H9 (cell line): ENCODE measurements around the gene EGFR. TPM values are rescaled to one million over a fixed set of nuclear protein-coding genes. Genes with fewer than 3 reads are reported as not detected.

Source experiments
- DNase-seq: peaks from one replicate; pipeline ENCODE4 v3.0.0-alpha.2; 2017
- H2AFZ ChIP-seq: one replicate; pipeline ENCODE4 v1.6.1; 2013; ENCODE audit warnings: mild to moderate bottlenecking, low read length, control low read depth, moderate library complexity
- H2AK5ac ChIP-seq: 2 replicates; pipeline ENCODE4 v1.6.1; 2013; ENCODE audit warnings: low read length, control low read depth, mixed read lengths; ENCODE audit not compliant: insufficient read length
- H2BK120ac ChIP-seq: one replicate; pipeline ENCODE4 v1.6.1; 2013; ENCODE audit warnings: low read depth, mild to moderate bottlenecking, low read length, control low read depth, inconsistent platforms; ENCODE audit not compliant: poor library complexity, severe bottlenecking
- H2BK12ac ChIP-seq: 2 replicates; pipeline ENCODE4 v1.6.1; 2013; ENCODE audit warnings: low read length, control low read depth, mixed read lengths, low read depth; ENCODE audit not compliant: insufficient read length
- H2BK15ac ChIP-seq: 2 replicates; pipeline ENCODE4 v1.6.1; 2013; ENCODE audit warnings: low read depth, low read length, control low read depth
- H2BK20ac ChIP-seq: one replicate; pipeline ENCODE4 v1.6.1; 2013; ENCODE audit warnings: low read depth, mild to moderate bottlenecking, low read length, control low read depth, inconsistent platforms; ENCODE audit not compliant: poor library complexity, severe bottlenecking
- H2BK5ac ChIP-seq: 2 replicates; pipeline ENCODE4 v1.6.1; 2013; ENCODE audit warnings: low read length, control low read depth, mixed read lengths; ENCODE audit not compliant: insufficient read length
- H3K14ac ChIP-seq: 2 replicates; pipeline ENCODE4 v1.6.1; 2013; ENCODE audit warnings: low read length, control low read depth; ENCODE audit not compliant: insufficient read depth
- H3K18ac ChIP-seq: 2 replicates; pipeline ENCODE4 v1.6.1; 2013; ENCODE audit warnings: low read depth, mild to moderate bottlenecking, mixed read lengths, low read length, control low read depth; ENCODE audit not compliant: insufficient read length
- H3K23ac ChIP-seq: 2 replicates; pipeline ENCODE4 v1.6.1; 2013; ENCODE audit warnings: low read length, control low read depth, mixed read lengths, low read depth; ENCODE audit not compliant: insufficient read length
- H3K23me2 ChIP-seq: 2 replicates; pipeline ENCODE4 v1.6.1; 2013; ENCODE audit warnings: low read depth, mild to moderate bottlenecking, mixed read lengths, low read length, control low read depth; ENCODE audit not compliant: insufficient read length, poor library complexity, severe bottlenecking
- H3K27ac ChIP-seq: 2 replicates; pipeline ENCODE4 v1.5.1; 2013; ENCODE audit warnings: low read length, control low read depth, mixed read lengths, low read depth; ENCODE audit not compliant: insufficient read length
- H3K27me3 ChIP-seq: 2 replicates; pipeline ENCODE4 v1.6.1; 2013; ENCODE audit warnings: low read length, control low read depth, inconsistent platforms; ENCODE audit not compliant: insufficient read depth
- H3K4ac ChIP-seq: 2 replicates; pipeline ENCODE4 v1.6.1; 2013; ENCODE audit warnings: low read depth, mild to moderate bottlenecking, control low read depth, inconsistent platforms, low read length, moderate library complexity
- H3K4me1 ChIP-seq: 2 replicates; pipeline ENCODE4 v1.6.1; 2013; ENCODE audit warnings: low read length, control low read depth, inconsistent platforms; ENCODE audit not compliant: insufficient read depth
- H3K4me2 ChIP-seq: 2 replicates; pipeline ENCODE4 v1.6.1; 2013; ENCODE audit warnings: low read length, control low read depth, mixed read lengths; ENCODE audit not compliant: insufficient read length, insufficient read depth
- H3K56ac ChIP-seq: 2 replicates; pipeline ENCODE4 v1.6.1; 2013; ENCODE audit warnings: low read depth, mild to moderate bottlenecking, mixed read lengths, low read length, control low read depth; ENCODE audit not compliant: insufficient read length
- H3K79me1 ChIP-seq: 2 replicates; pipeline ENCODE4 v1.6.1; 2013; ENCODE audit warnings: low read depth, mild to moderate bottlenecking, moderate library complexity, low read length, control low read depth, inconsistent platforms; ENCODE audit not compliant: insufficient read depth, poor library complexity, severe bottlenecking
- H3K79me2 ChIP-seq: 2 replicates; pipeline ENCODE4 v1.6.1; 2013; ENCODE audit warnings: low read length, control low read depth, inconsistent platforms; ENCODE audit not compliant: insufficient read depth
- H3K9ac ChIP-seq: 2 replicates; pipeline ENCODE4 v1.6.1; 2013; ENCODE audit warnings: low read length, control low read depth, mixed read lengths; ENCODE audit not compliant: insufficient read length; ENCODE audit errors: extremely low read depth
- H3K9me3 ChIP-seq: one replicate; pipeline ENCODE4 v1.6.1; 2013; ENCODE audit warnings: low read depth, low read length, inconsistent platforms; ENCODE audit not compliant: control insufficient read depth
- H3T11ph ChIP-seq: one replicate; pipeline ENCODE4 v1.6.1; 2013; ENCODE audit warnings: mild to moderate bottlenecking, low read length, control low read depth, inconsistent platforms
- H4K20me1 ChIP-seq: one replicate; pipeline ENCODE4 v1.6.1; 2013; ENCODE audit not compliant: control insufficient read depth, insufficient read length, insufficient read depth
- H4K5ac ChIP-seq: 2 replicates; pipeline ENCODE4 v1.6.1; 2013; ENCODE audit warnings: low read depth, mild to moderate bottlenecking, mixed read lengths, low read length, control low read depth; ENCODE audit not compliant: insufficient read length
- H4K8ac ChIP-seq: replicated peaks from 2 replicates; pipeline ENCODE4 v1.6.1; 2013; ENCODE audit warnings: low read length, control low read depth, mixed read lengths, low read depth; ENCODE audit not compliant: insufficient read length
- H4K91ac ChIP-seq: 2 replicates; pipeline ENCODE4 v1.6.1; 2013; ENCODE audit warnings: low read depth, mild to moderate bottlenecking, moderate library complexity, mixed read lengths, low read length, control low read depth; ENCODE audit not compliant: insufficient read length
- H3K27ac Mint-ChIP-seq, 3 experiments: 2 replicates in 2 of 3; 3 replicates in 1 of 3; pipeline ENCODE4 v1.8.0; 2020 to 2021; ENCODE audit warnings: mixed read lengths in 3 of 3, mild to moderate bottlenecking in 1 of 3, moderate library complexity in 1 of 3
- H3K27me3 Mint-ChIP-seq: 2 replicates; pipeline ENCODE4 v1.8.0; 2021; ENCODE audit warnings: low read depth, mild to moderate bottlenecking, moderate library complexity, mixed read lengths
- H3K36me3 Mint-ChIP-seq, 3 experiments: 2 replicates in 2 of 3; 3 replicates in 1 of 3; pipeline ENCODE4 v1.8.0; 2020 to 2021; ENCODE audit warnings: low read depth in 3 of 3, mixed read lengths in 3 of 3; ENCODE audit not compliant: insufficient read depth in 1 of 3
- H3K4me1 Mint-ChIP-seq, 2 experiments: 2 replicates each; pipeline ENCODE4 v1.8.0; 2020; ENCODE audit warnings: mixed read lengths in 2 of 2
- H3K4me3 Mint-ChIP-seq, 2 experiments: 2 replicates in 1 of 2; 3 replicates in 1 of 2; pipeline ENCODE4 v1.8.0; 2020 to 2021; ENCODE audit warnings: mild to moderate bottlenecking in 2 of 2, mixed read lengths in 2 of 2, moderate library complexity in 1 of 2
- H3K9me3 Mint-ChIP-seq, 2 experiments: 2 replicates in 1 of 2; 3 replicates in 1 of 2; pipeline ENCODE4 v1.8.0; 2020; ENCODE audit warnings: mild to moderate bottlenecking in 2 of 2, mixed read lengths in 2 of 2, moderate library complexity in 1 of 2
- CTCF ChIP-seq: fragments of 200-600 bp; sonication (generic); conservative IDR thresholded peaks from 3 replicates; pipeline ENCODE4 v1.8.0; 2021; ENCODE audit warnings: antibody characterized with exemption, mild to moderate bottlenecking
- WGBS: extraction: QIAGEN DNeasy Blood & Tissue Kit; methylation state at CpG from one replicate; pipeline ENCODE4 v1.1.7; 2013; ENCODE audit warnings: missing lambda C conversion rate, low lambda C conversion rate, mixed read lengths; ENCODE audit not compliant: insufficient read length; ENCODE audit errors: extremely low coverage; 5-methylcytosine and 5-hydroxymethylcytosine counted together
- total RNA-seq: library from RNA; stranded (reverse); gene quantifications from 2 replicates; pipeline ENCODE4 v1.2.1, GENCODE V29; 2021

Gene EGFR
- total RNA-seq, 1 experiment from 2014 or later, result 3.3 TPM

GRCh38 chr7:55240418-55241142 lies 221.8 kb downstream of the EGFR start:
- Histone ChIP-seq H2BK5ac (no peak overlapping the region), H3K56ac (no peak overlapping the region), H3K79me2 (no peaks in the 10 kb centered on the region), H3K4me2 (no peak overlapping the region), H3K23ac (no peak overlapping the region), H2BK12ac (no peak overlapping the region), H3K9ac (no peak overlapping the region), H3K18ac (peak overlapping the region; percentile 57), H2BK20ac (no peak overlapping the region), H3K79me1 (no peaks in the 10 kb centered on the region), H2AFZ (no peak overlapping the region), H3K14ac (peak overlapping the region; percentile 32; the same call in 1 of the 2 replicates), H2BK120ac (no peak overlapping the region), H3K4ac (no peak overlapping the region), H3K9me3 (no peaks in the 10 kb centered on the region), H4K91ac (no peak overlapping the region), H4K8ac (no peak overlapping the region), H3K27me3 (no peaks in the 10 kb centered on the region), H4K5ac (no peak overlapping the region), H4K20me1 (no peaks in the 10 kb centered on the region), H3K23me2 (no peaks in the 10 kb centered on the region), H2BK15ac (no peak overlapping the region), H3K27ac (no peak overlapping the region), H2AK5ac (no peak overlapping the region), H3T11ph (no peak overlapping the region), H3K4me1 (peaks cover 5% of the 10 kb centered on the region; the same call in 1 of the 2 replicates)
- Mint-ChIP-seq H3K9me3 (no peaks in the 10 kb centered on the region; a peak in 1 of 5 replicates), H3K36me3 (no peaks in the 10 kb centered on the region), H3K4me1 (peaks cover 15 to 19% of the 10 kb centered on the region in 2 experiments), H3K4me3 (no peak overlapping the region), H3K27ac (no peak overlapping the region; a peak in 1 of 7 replicates), H3K27me3 (no peaks in the 10 kb centered on the region; the same call in 1 of the 2 replicates)
- no peak for DNase-seq
- no peak for TF ChIP-seq CTCF
- no CpG with 5 or more reads among the region's 16 CpGs for WGBS
